ENCODE results near the gene TRPM8.

The TRPM8 gene

GRCh38 chr2:234046521-234046920 lies 129.3 kb downstream of the TRPM8 start:
- Histone ChIP-seq H3K27ac (ENCODE audit: low read depth, low read length, poor library complexity, severe bottlenecking) (no peak overlapping the region), H3K36me3 (ENCODE audit: insufficient read depth, low read length) (no peaks in the 10 kb centered on the region), H3F3A (ENCODE audit: insufficient read depth, low read length) (no peaks in the 10 kb centered on the region), H4K20me1 (ENCODE audit: insufficient read depth, low read length) (no peaks in the 10 kb centered on the region), H2AFZ (ENCODE audit: low read length) (no peak overlapping the region), H3K9me3 (ENCODE audit: low read length) (no peaks in the 10 kb centered on the region), H3K4me1 (ENCODE audit: insufficient read depth, low read length, severe bottlenecking) (no peaks in the 10 kb centered on the region), H3K9me2 (ENCODE audit: low read depth, low read length) (no peaks in the 10 kb centered on the region), H3K27me3 (ENCODE audit: insufficient read depth, low read length) (no peaks in the 10 kb centered on the region), H3K79me2 (ENCODE audit: insufficient read depth, low read length) (no peaks in the 10 kb centered on the region), H3K9ac (ENCODE audit: low read length) (no peak overlapping the region), H3K4me2 (ENCODE audit: low read length) (no peak overlapping the region), H3K4me3 (ENCODE audit: low read depth, low read length, poor library complexity, severe bottlenecking) (no peak overlapping the region)
- TF ChIP-seq EZH2 (IDR thresholded peaks at IDR 0.05; ENCODE audit: borderline replicate concordance, low read length), result no peak
- TF ChIP-seq, protein P1, sequence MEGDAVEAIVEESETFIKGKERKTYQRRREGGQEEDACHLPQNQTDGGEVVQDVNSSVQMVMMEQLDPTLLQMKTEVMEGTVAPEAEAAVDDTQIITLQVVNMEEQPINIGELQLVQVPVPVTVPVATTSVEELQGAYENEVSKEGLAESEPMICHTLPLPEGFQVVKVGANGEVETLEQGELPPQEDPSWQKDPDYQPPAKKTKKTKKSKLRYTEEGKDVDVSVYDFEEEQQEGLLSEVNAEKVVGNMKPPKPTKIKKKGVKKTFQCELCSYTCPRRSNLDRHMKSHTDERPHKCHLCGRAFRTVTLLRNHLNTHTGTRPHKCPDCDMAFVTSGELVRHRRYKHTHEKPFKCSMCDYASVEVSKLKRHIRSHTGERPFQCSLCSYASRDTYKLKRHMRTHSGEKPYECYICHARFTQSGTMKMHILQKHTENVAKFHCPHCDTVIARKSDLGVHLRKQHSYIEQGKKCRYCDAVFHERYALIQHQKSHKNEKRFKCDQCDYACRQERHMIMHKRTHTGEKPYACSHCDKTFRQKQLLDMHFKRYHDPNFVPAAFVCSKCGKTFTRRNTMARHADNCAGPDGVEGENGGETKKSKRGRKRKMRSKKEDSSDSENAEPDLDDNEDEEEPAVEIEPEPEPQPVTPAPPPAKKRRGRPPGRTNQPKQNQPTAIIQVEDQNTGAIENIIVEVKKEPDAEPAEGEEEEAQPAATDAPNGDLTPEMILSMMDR (IDR thresholded peaks at IDR 0.05; ENCODE audit: low read length), result no peak

DNA sequence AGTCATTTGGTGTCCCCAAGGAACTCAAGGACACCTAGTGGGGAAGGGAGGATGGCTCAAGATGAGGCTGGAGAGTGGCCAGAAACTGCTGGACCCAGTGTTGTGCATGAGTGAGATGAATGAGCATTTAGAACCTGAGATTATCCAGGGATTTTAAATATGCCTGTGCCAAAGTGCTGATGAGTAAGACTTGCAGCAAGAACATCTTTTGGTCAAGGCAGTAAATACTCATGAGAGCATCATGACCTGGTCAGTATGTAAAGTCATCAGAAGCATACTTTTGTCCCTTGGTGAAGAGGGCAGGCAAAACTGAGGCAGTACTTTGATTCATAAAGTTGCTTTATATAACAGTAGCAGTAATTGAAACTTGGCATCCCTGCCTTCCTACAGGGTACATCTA lies 130.2 kb downstream of the TRPM8 start:
- no peaks in the 10 kb centered on the region for H3K27me3 ChIP-seq (ENCODE audit: insufficient read depth, low read length)
- H4K20me1 ChIP-seq (ENCODE audit: insufficient read depth, low read length), result no peaks in the 10 kb centered on the region
- no peaks in the 10 kb centered on the region for H3F3A ChIP-seq (ENCODE audit: insufficient read depth, low read length)

GRCh38 chr2:234048049-234048448 lies 130.9 kb downstream of the TRPM8 start:
- H3K27ac ChIP-seq (ENCODE audit: low read depth, low read length, poor library complexity, severe bottlenecking), result no peak overlapping the region
- H3K4me3 ChIP-seq (ENCODE audit: low read depth, low read length, poor library complexity, severe bottlenecking), result no peak overlapping the region
- H3K4me1 ChIP-seq (ENCODE audit: insufficient read depth, low read length, severe bottlenecking), result no peaks in the 10 kb centered on the region
- H3F3A ChIP-seq (ENCODE audit: insufficient read depth, low read length), result no peaks in the 10 kb centered on the region
- H3K9me3 ChIP-seq (ENCODE audit: low read length), result no peaks in the 10 kb centered on the region
- H4K20me1 ChIP-seq (ENCODE audit: insufficient read depth, low read length), result no peaks in the 10 kb centered on the region
- no peaks in the 10 kb centered on the region for H3K9me2 ChIP-seq (ENCODE audit: low read depth, low read length)
- no peak overlapping the region for H2AFZ ChIP-seq (ENCODE audit: low read length)
- no peak overlapping the region for H3K9ac ChIP-seq (ENCODE audit: low read length)
- no peaks in the 10 kb centered on the region for H3K79me2 ChIP-seq (ENCODE audit: insufficient read depth, low read length)
- H3K4me2 ChIP-seq (ENCODE audit: low read length), result no peak overlapping the region
- H3K36me3 ChIP-seq (ENCODE audit: insufficient read depth, low read length), result no peaks in the 10 kb centered on the region
- TF ChIP-seq, protein P1 (IDR thresholded peaks at IDR 0.05; ENCODE audit: low read length), result no peak
- TF ChIP-seq EZH2 (IDR thresholded peaks at IDR 0.05; ENCODE audit: borderline replicate concordance, low read length), result no peak
- no peaks in the 10 kb centered on the region for H3K27me3 ChIP-seq (ENCODE audit: insufficient read depth, low read length)

More for the DNA sequence above, 130.2 kb downstream of the TRPM8 start:
- TF ChIP-seq, protein P1 (IDR thresholded peaks at IDR 0.05; ENCODE audit: low read length), result no peak
- H3K4me3 ChIP-seq (ENCODE audit: low read depth, low read length, poor library complexity, severe bottlenecking), result no peak overlapping the region
- H3K79me2 ChIP-seq (ENCODE audit: insufficient read depth, low read length), result no peaks in the 10 kb centered on the region
- H3K9me3 ChIP-seq (ENCODE audit: low read length), result no peaks in the 10 kb centered on the region
- H3K27ac ChIP-seq (ENCODE audit: low read depth, low read length, poor library complexity, severe bottlenecking), result no peak overlapping the region
- no peak overlapping the region for H3K4me2 ChIP-seq (ENCODE audit: low read length)
- H3K36me3 ChIP-seq (ENCODE audit: insufficient read depth, low read length), result no peaks in the 10 kb centered on the region
- no peaks in the 10 kb centered on the region for H3K9me2 ChIP-seq (ENCODE audit: low read depth, low read length)
- H2AFZ ChIP-seq (ENCODE audit: low read length), result no peak overlapping the region
- H3K9ac ChIP-seq (ENCODE audit: low read length), result no peak overlapping the region
- H3K4me1 ChIP-seq (ENCODE audit: insufficient read depth, low read length, severe bottlenecking), result no peaks in the 10 kb centered on the region
